ENCODE data around the gene SDSL. TPM values are rescaled to one million over a fixed set of nuclear protein-coding genes. Genes with fewer than 3 reads are reported as not detected.

SDSL gene
- total and polyA plus RNA-seq, 2 of the 4 experiments (the other 2 are of a cell fraction), result 6.3 to 10.9 TPM

DNA sequence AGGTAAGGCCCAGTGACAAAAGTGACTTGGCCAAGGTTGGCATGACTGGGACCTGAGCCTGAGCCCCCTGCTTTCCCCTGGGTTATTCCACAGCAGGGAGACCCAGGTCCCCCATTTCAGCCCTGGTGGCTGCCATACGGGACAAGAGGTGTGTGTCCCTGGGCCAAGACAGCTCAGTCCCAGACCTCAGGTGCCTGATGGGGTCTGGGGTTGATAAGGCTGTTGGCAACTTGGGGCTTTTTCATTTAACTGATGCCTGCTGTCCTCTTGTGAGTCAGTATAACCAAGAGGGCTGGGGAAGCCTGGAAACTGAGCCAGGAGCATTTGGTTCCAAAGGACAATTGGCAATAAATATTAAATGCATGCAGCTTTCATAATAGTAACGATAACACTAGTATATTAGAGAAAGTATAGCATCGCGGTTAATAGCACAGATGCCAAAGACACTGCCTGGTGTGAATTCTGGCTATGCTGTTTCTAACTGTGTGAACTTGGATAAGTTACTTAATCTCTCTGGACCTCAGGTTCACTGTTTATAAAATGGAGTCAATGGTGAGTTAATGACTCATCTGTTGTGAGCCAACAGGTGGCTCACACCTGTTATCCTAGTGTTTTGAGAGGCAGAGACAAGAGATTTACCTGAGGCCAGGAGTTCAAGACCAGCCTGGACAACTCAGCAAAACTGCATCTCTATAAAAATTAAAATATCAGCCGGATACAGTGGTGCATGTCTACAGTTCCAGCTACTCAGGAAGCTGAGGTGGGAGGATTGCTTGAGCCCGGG lies 898 bp downstream of the SDSL start:
- no peak overlapping the region for H3K23ac ChIP-seq (ENCODE audit: low read depth, low read length)
- H3K18ac ChIP-seq (ENCODE audit: low read depth, low read length), result no peak overlapping the region
- TF ChIP-seq MXI1 (IDR thresholded peaks at IDR 0.05; ENCODE audit: borderline replicate concordance, low read depth, low read length), result no peak
- no peak for TF ChIP-seq FOS (IDR thresholded peaks at IDR 0.05; ENCODE audit: low read depth, low read length)
- TF ChIP-seq CHD1 (IDR thresholded peaks at IDR 0.05; ENCODE audit: low read depth, low read length), result no peak
- TF ChIP-seq MAZ (IDR thresholded peaks at IDR 0.05; ENCODE audit: borderline replicate concordance, low read depth, low read length), result no peak
- no peak for TF ChIP-seq SMC3 (IDR thresholded peaks at IDR 0.05; ENCODE audit: low read depth, low read length)
- TF ChIP-seq POLR2A (IDR thresholded peaks at IDR 0.05; ENCODE audit: low read depth, low read length), result no peak
- TF ChIP-seq MAFK (IDR thresholded peaks at IDR 0.05; ENCODE audit: low read depth, low read length), result no peak
- TF ChIP-seq, protein P1, sequence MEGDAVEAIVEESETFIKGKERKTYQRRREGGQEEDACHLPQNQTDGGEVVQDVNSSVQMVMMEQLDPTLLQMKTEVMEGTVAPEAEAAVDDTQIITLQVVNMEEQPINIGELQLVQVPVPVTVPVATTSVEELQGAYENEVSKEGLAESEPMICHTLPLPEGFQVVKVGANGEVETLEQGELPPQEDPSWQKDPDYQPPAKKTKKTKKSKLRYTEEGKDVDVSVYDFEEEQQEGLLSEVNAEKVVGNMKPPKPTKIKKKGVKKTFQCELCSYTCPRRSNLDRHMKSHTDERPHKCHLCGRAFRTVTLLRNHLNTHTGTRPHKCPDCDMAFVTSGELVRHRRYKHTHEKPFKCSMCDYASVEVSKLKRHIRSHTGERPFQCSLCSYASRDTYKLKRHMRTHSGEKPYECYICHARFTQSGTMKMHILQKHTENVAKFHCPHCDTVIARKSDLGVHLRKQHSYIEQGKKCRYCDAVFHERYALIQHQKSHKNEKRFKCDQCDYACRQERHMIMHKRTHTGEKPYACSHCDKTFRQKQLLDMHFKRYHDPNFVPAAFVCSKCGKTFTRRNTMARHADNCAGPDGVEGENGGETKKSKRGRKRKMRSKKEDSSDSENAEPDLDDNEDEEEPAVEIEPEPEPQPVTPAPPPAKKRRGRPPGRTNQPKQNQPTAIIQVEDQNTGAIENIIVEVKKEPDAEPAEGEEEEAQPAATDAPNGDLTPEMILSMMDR (conservative IDR thresholded peaks at IDR 0.05; ENCODE audit: low read depth, low read length), result no peak
- no peak for TF ChIP-seq BHLHE40 (IDR thresholded peaks at IDR 0.05; ENCODE audit: low read depth, low read length)
- no peak for TF ChIP-seq RAD21 (IDR thresholded peaks at IDR 0.05; ENCODE audit: low read length)
- TF ChIP-seq, protein P2, sequence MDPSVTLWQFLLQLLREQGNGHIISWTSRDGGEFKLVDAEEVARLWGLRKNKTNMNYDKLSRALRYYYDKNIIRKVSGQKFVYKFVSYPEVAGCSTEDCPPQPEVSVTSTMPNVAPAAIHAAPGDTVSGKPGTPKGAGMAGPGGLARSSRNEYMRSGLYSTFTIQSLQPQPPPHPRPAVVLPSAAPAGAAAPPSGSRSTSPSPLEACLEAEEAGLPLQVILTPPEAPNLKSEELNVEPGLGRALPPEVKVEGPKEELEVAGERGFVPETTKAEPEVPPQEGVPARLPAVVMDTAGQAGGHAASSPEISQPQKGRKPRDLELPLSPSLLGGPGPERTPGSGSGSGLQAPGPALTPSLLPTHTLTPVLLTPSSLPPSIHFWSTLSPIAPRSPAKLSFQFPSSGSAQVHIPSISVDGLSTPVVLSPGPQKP (IDR thresholded peaks at IDR 0.05; ENCODE audit: borderline replicate concordance, low read depth, low read length), result no peak
- TF ChIP-seq CEBPB (IDR thresholded peaks at IDR 0.05; ENCODE audit: low read depth, low read length), result no peak
- TF ChIP-seq NFE2L2 (IDR thresholded peaks at IDR 0.05; ENCODE audit: low read depth, low read length), result no peak
- H3K27me3 ChIP-seq (ENCODE audit: control insufficient read depth, insufficient read depth, low read length), result no peaks in the 10 kb centered on the region; the same call in 1 of the 2 replicates
- peaks cover 2% of the 10 kb centered on the region; the same call in 1 of the 2 replicates for H3K4me1 ChIP-seq (ENCODE audit: control insufficient read depth, insufficient read depth, low read length)
- peak overlapping the region; percentile 77 for H3K4me2 ChIP-seq (ENCODE audit: low read depth, low read length)
- H3K79me1 ChIP-seq (ENCODE audit: low read depth in 1 of 2, low read length in 2 of 2), result peaks cover 0 to 8% of the 10 kb centered on the region in 2 experiments; a peak in 2 of 4 replicates
- H2BK5ac ChIP-seq (ENCODE audit: low read depth, low read length, poor library complexity, severe bottlenecking), result no peak overlapping the region
- no peak overlapping the region for H4K5ac ChIP-seq (ENCODE audit: low read depth, low read length)
- peak overlapping the region; percentile 65 to 82; a peak in 2 of 4 replicates for H4K8ac ChIP-seq (ENCODE audit: low read depth in 2 of 2, low read length in 2 of 2)
- peak overlapping the region; percentile 31; the same call in 1 of the 2 replicates for H4K91ac ChIP-seq (ENCODE audit: insufficient read depth, low read depth, low read length)
- H4K20me1 ChIP-seq (ENCODE audit: insufficient read depth, low read length), result no peaks in the 10 kb centered on the region
- DNase-seq (peak; percentile 9), ATAC-seq (ENCODE audit: low read depth) (no peak)
- H2AFZ ChIP-seq (replicated peaks; ENCODE audit: low read length, poor library complexity), result peak overlapping the region; percentile 24
- H2BK120ac ChIP-seq (ENCODE audit: low read depth, low read length), result no peak overlapping the region
- H3K9ac ChIP-seq (ENCODE audit: low read depth, low read length), result peak overlapping the region; percentile 74
- H2BK20ac ChIP-seq (ENCODE audit: low read depth, low read length), result no peak overlapping the region; the same call in 1 of the 2 replicates
- in situ Hi-C loops (cut with MboI; ENCODE audit: low sequenced_read_pairs), result no loop called here
- H3K4ac ChIP-seq (ENCODE audit: low read depth, low read length), result peak overlapping the region; percentile 78
- no peak overlapping the region for H3K56ac ChIP-seq (ENCODE audit: extremely low read depth, insufficient read depth, low read length)
- no peak overlapping the region for H2BK15ac ChIP-seq (ENCODE audit: low read depth, low read length)
- no peaks in the 10 kb centered on the region for H3K36me3 ChIP-seq (ENCODE audit: control insufficient read depth, insufficient read depth, low read length)
- POLR2A ChIA-PET (ENCODE audit: unreplicated experiment), result no interaction called here
- no peak overlapping the region; the same call in 1 of the 2 replicates for H3K27ac ChIP-seq (ENCODE audit: insufficient read depth, low read length)
- no CpG with 5 or more reads among the region's 6 CpGs for WGBS, 2 experiments (ENCODE audit: extremely low coverage in 2 of 2, insufficient read length in 1 of 2)
- CTCF ChIA-PET, result no interaction called here
- BruUV-seq (replicated peaks), result no TSS peak
- H2AK9ac ChIP-seq (replicated peaks; ENCODE audit: low read depth, low read length, poor library complexity), result peak overlapping the region; percentile 80
- dilution Hi-C loops (cut with HindIII; ENCODE audit: low sequenced_read_pairs, unreplicated experiment), result no loop called here
- H3K4me3 ChIP-seq (ENCODE audit: insufficient read depth, low read depth, low read length), result peak overlapping the region; percentile 38
- H2AK5ac ChIP-seq (ENCODE audit: low read depth, low read length), result peak overlapping the region; percentile 57; the same call in 1 of the 2 replicates
- no peaks in the 10 kb centered on the region for H3K9me1 ChIP-seq (ENCODE audit: insufficient read depth, low read length)
- no peaks in the 10 kb centered on the region for H3K9me3 ChIP-seq (ENCODE audit: control insufficient read depth, insufficient read depth, low read length)
- H3K14ac ChIP-seq (replicated peaks; ENCODE audit: low read depth, low read length), result peak overlapping the region; percentile 66; the same call in 1 of the 2 replicates
- intact Hi-C loops (cut with micrococcal nuclease), result no loop called here
